Ectodermal cell (in vitro differentiated cells): ENCODE data around the gene DCDC1.

ENCODE experiments used
- H3K27ac ChIP-seq: 2 replicates; pipeline ENCODE4 v1.7.0; 2013; ENCODE audit warnings: mild to moderate bottlenecking, low read depth, low read length; ENCODE audit not compliant: insufficient read depth, poor library complexity, severe bottlenecking
- H3K27me3 ChIP-seq: 2 replicates; pipeline ENCODE4 v1.7.0; 2013; ENCODE audit warnings: mild to moderate bottlenecking, low read length; ENCODE audit not compliant: insufficient read depth, control insufficient read depth, poor library complexity, severe bottlenecking
- H3K36me3 ChIP-seq: one replicate; pipeline ENCODE4 v1.7.0; 2013; ENCODE audit warnings: low read length; ENCODE audit not compliant: control insufficient read depth, insufficient read depth
- H3K4me1 ChIP-seq: one replicate; pipeline ENCODE4 v1.7.0; 2013; ENCODE audit warnings: low read length; ENCODE audit not compliant: control insufficient read depth, insufficient read depth
- H3K4me3 ChIP-seq: 2 replicates; pipeline ENCODE4 v1.7.0; 2013; ENCODE audit warnings: low read depth, low read length, control low read depth; ENCODE audit not compliant: insufficient read depth
- H3K9me3 ChIP-seq: 2 replicates; pipeline ENCODE4 v1.7.0; 2013; ENCODE audit warnings: mild to moderate bottlenecking, low read length, moderate library complexity; ENCODE audit not compliant: control insufficient read depth
- WGBS, 2 experiments: methylation state at CpG; one replicate each; pipeline ENCODE4 v1.1.7; 2013; ENCODE audit warnings: missing lambda C conversion rate in 2 of 2; 5-methylcytosine and 5-hydroxymethylcytosine counted together

DCDC1 gene

GRCh38 chr11:31236143-31236542 is 133.4 kb downstream of the DCDC1 start:
- H3K27ac ChIP-seq: no peak overlapping the region

GRCh38 chr11:31233425-31233824 is 136.1 kb downstream of the DCDC1 start:
- H3K27ac ChIP-seq: no peak overlapping the region
- H3K27me3 ChIP-seq: no peaks in the 10 kb centered on the region
- peaks cover 20% of the 10 kb centered on the region for H3K4me1 ChIP-seq
- no peaks in the 10 kb centered on the region for H3K9me3 ChIP-seq
- no peak overlapping the region for H3K4me3 ChIP-seq
- no peaks in the 10 kb centered on the region for H3K36me3 ChIP-seq

More at GRCh38 chr11:31236143-31236542, 133.4 kb downstream of the DCDC1 start:
- Histone ChIP-seq H3K4me3 (no peak overlapping the region), H3K36me3 (no peaks in the 10 kb centered on the region), H3K9me3 (no peaks in the 10 kb centered on the region), H3K4me1 (peaks cover 28% of the 10 kb centered on the region), H3K27me3 (no peaks in the 10 kb centered on the region)
- WGBS, 2 experiments: 50% methylated on average over 1 of the region's 1 CpG; no CpG with 5 or more reads in 1 of the 2 experiments

GRCh38 chr11:31231601-31232000 is 137.9 kb downstream of the DCDC1 start:
- H3K9me3 ChIP-seq: no peaks in the 10 kb centered on the region
- H3K27ac ChIP-seq: no peak overlapping the region
- H3K27me3 ChIP-seq: no peaks in the 10 kb centered on the region
- H3K4me1 ChIP-seq: peaks cover 10% of the 10 kb centered on the region
- H3K4me3 ChIP-seq: no peak overlapping the region
- no peaks in the 10 kb centered on the region for H3K36me3 ChIP-seq
- WGBS, 2 experiments: 100% methylated on average over 1 of the region's 1 CpG; no CpG with 5 or more reads in 1 of the 2 experiments

GRCh38 chr11:31218847-31219246 is 150.7 kb downstream of the DCDC1 start:
- H3K9me3 ChIP-seq: no peaks in the 10 kb centered on the region
- H3K36me3 ChIP-seq: no peaks in the 10 kb centered on the region
- WGBS, 2 experiments: 86 to 87% methylated on average over 2 of the region's 2 CpGs
- no peaks in the 10 kb centered on the region for H3K27me3 ChIP-seq
- no peaks in the 10 kb centered on the region for H3K4me1 ChIP-seq
- H3K4me3 ChIP-seq: no peak overlapping the region
- H3K27ac ChIP-seq: no peak overlapping the region

GRCh38 chr11:31214372-31214771 is 155.2 kb downstream of the DCDC1 start:
- H3K4me1 ChIP-seq: no peaks in the 10 kb centered on the region
- no peaks in the 10 kb centered on the region for H3K9me3 ChIP-seq
- no peak overlapping the region for H3K4me3 ChIP-seq
- no peaks in the 10 kb centered on the region for H3K27me3 ChIP-seq
- H3K36me3 ChIP-seq: no peaks in the 10 kb centered on the region
- H3K27ac ChIP-seq: no peak overlapping the region
- WGBS, 2 experiments: 96 to 100% methylated on average over 1 of the region's 1 CpG

- Histone ChIP-seq H3K4me3 (no peak overlapping the region), H3K27me3 (no peaks in the 10 kb centered on the region), H3K27ac (no peak overlapping the region), H3K36me3 (no peaks in the 10 kb centered on the region), H3K9me3 (no peaks in the 10 kb centered on the region), H3K4me1 (peaks cover 9% of the 10 kb centered on the region)
- WGBS, 2 experiments: 38 to 58% methylated on average over 2 of the region's 2 CpGs
Observed at GRCh38 chr11:31199378-31199777, 170.2 kb downstream of the DCDC1 start.

- no peak overlapping the region for H3K4me3 ChIP-seq
- H3K4me1 ChIP-seq: no peaks in the 10 kb centered on the region
- H3K27ac ChIP-seq: no peak overlapping the region
- peaks cover 10% of the 10 kb centered on the region for H3K9me3 ChIP-seq
- WGBS, 2 experiments: 94 to 97% methylated on average over 8 of the region's 8 CpGs
- no peaks in the 10 kb centered on the region for H3K27me3 ChIP-seq
- H3K36me3 ChIP-seq: peaks cover 6% of the 10 kb centered on the region
Observed at GRCh38 chr11:31173926-31174680, 195.4 kb downstream of the DCDC1 start.

- no peak overlapping the region for H3K4me3 ChIP-seq
- H3K9me3 ChIP-seq: no peaks in the 10 kb centered on the region
- H3K27me3 ChIP-seq: no peaks in the 10 kb centered on the region
- no peaks in the 10 kb centered on the region for H3K36me3 ChIP-seq
- H3K4me1 ChIP-seq: peaks cover 6% of the 10 kb centered on the region
- H3K27ac ChIP-seq: no peak overlapping the region
- 86 to 90% methylated on average over 5 of the region's 5 CpGs for WGBS, 2 experiments
Observed at GRCh38 chr11:31160504-31161422, 208.8 kb downstream of the DCDC1 start.

- Histone ChIP-seq H3K36me3 (no peaks in the 10 kb centered on the region), H3K4me3 (no peak overlapping the region), H3K27ac (no peak overlapping the region), H3K4me1 (no peaks in the 10 kb centered on the region), H3K9me3 (no peaks in the 10 kb centered on the region), H3K27me3 (no peaks in the 10 kb centered on the region)
- 93% methylated on average over 3 of the region's 3 CpGs; no CpG with 5 or more reads in 1 of the 2 experiments for WGBS, 2 experiments
Observed at GRCh38 chr11:31150841-31151240, 218.7 kb downstream of the DCDC1 start.

- 98 to 100% methylated on average over 2 of the region's 2 CpGs for WGBS, 2 experiments
- Histone ChIP-seq H3K4me3 (no peak overlapping the region), H3K36me3 (no peaks in the 10 kb centered on the region), H3K4me1 (no peaks in the 10 kb centered on the region), H3K27ac (no peak overlapping the region), H3K27me3 (no peaks in the 10 kb centered on the region), H3K9me3 (no peaks in the 10 kb centered on the region)
Observed at GRCh38 chr11:31150011-31150410, 219.5 kb downstream of the DCDC1 start.
